Globus pallidus (tissue), 1 donor: ENCODE data around the gene CTU2.
"Not testable (repeated sequence)": the region's sequence is repeated elsewhere in the genome, so short reads cannot be mapped to it uniquely, and the experiment has no call there.

Experiments used
- DNase-seq: peaks from one replicate; pipeline ENCODE4 v3.0.0-alpha.2; 2015; ENCODE audit warnings: low spot score

The CTU2 gene

GRCh38 chr16:88706229-88706964, at the start of gene CTU2, which contains the start of gene RNF166:
CTU2 (plus strand) TSS chr16:88706503; CDS start chr16:88706531, 28 bp downstream.
RNF166 (minus strand) TSS chr16:88706408; CDS start chr16:88706325, 83 bp downstream.
- peak; percentile 86 for DNase-seq

GRCh38 chr16:88657371-88657770, 48.9 kb upstream of the CTU2 start:
- DNase-seq, result no peak

GRCh38 chr16:88658714-88659113, 47.6 kb upstream of the CTU2 start:
- DNase-seq, result no peak

- no peak for DNase-seq
Measured at GRCh38 chr16:88659160-88659559, 47.1 kb upstream of the CTU2 start.

- no peak for DNase-seq
Measured at GRCh38 chr16:88661468-88661867, 44.8 kb upstream of the CTU2 start.

- no peak for DNase-seq
Measured at GRCh38 chr16:88662222-88662842, 44.0 kb upstream of the CTU2 start.

GRCh38 chr16:88662843-88663606, 43.3 kb upstream of the CTU2 start, which contains the start of gene MVD:
MVD (minus strand) TSS chr16:88663091; CDS start chr16:88663080, 11 bp downstream.
- peak; percentile 97 for DNase-seq

- no peak for DNase-seq
Measured at GRCh38 chr16:88665148-88665547, 41.2 kb upstream of the CTU2 start.

- DNase-seq, result no peak
Measured at GRCh38 chr16:88665570-88665969, 40.7 kb upstream of the CTU2 start.

GRCh38 chr16:88667461-88667860, 38.8 kb upstream of the CTU2 start:
- no peak for DNase-seq

GRCh38 chr16:88669493-88669892, 36.8 kb upstream of the CTU2 start:
- not testable (repeated sequence) for DNase-seq

- DNase-seq, result no peak
Measured at GRCh38 chr16:88669980-88670379, 36.3 kb upstream of the CTU2 start.

GRCh38 chr16:88671806-88672205, 34.5 kb upstream of the CTU2 start:
- no peak for DNase-seq

- no peak for DNase-seq
Measured at GRCh38 chr16:88672776-88673175, 33.5 kb upstream of the CTU2 start.

GRCh38 chr16:88673716-88674379, 32.5 kb upstream of the CTU2 start:
- no peak for DNase-seq

GRCh38 chr16:88676502-88677242, 29.6 kb upstream of the CTU2 start:
- DNase-seq, result no peak

- DNase-seq, result no peak
Measured at GRCh38 chr16:88677721-88678120, 28.6 kb upstream of the CTU2 start.

- no peak for DNase-seq
Measured at GRCh38 chr16:88678224-88678979, 27.9 kb upstream of the CTU2 start.

GRCh38 chr16:88680554-88681083, 25.7 kb upstream of the CTU2 start:
- DNase-seq, result no peak

- no peak for DNase-seq
Measured at GRCh38 chr16:88681084-88681680, 25.1 kb upstream of the CTU2 start.
